Skeletal muscle tissue (tissue), 4 donors: Measurements from ENCODE around the gene EML2. TPM values are rescaled to one million over a fixed set of nuclear protein-coding genes. Genes with fewer than 3 reads are reported as not detected.

Source experiments
- H3K27ac ChIP-seq: one replicate; pipeline ENCODE4 v1.7.0; 2013; ENCODE audit warnings: mild to moderate bottlenecking, low read depth, low read length, inconsistent platforms
- H3K27me3 ChIP-seq, 3 donors: one replicate each; pipeline ENCODE4 v1.7.0; 2013; ENCODE audit warnings: low read length in 3 of 3; ENCODE audit not compliant: control insufficient read depth in 3 of 3, insufficient read depth in 3 of 3
- H3K36me3 ChIP-seq, 3 donors: one replicate each; pipeline ENCODE4 v1.7.0; 2013; ENCODE audit warnings: low read length in 3 of 3; ENCODE audit not compliant: control insufficient read depth in 3 of 3, insufficient read depth in 3 of 3
- H3K4me1 ChIP-seq, 3 donors: one replicate each; pipeline ENCODE4 v1.7.0; 2013; ENCODE audit warnings: low read length in 3 of 3, mild to moderate bottlenecking in 3 of 3; ENCODE audit not compliant: control insufficient read depth in 3 of 3, insufficient read depth in 3 of 3
- H3K4me3 ChIP-seq, 3 donors: one replicate each; pipeline ENCODE4 v1.7.0; 2013; ENCODE audit warnings: low read length in 3 of 3
- H3K9ac ChIP-seq, 3 donors: one replicate each; pipeline ENCODE4 v1.7.0; 2013; ENCODE audit warnings: low read length in 3 of 3, mild to moderate bottlenecking in 3 of 3, moderate library complexity in 2 of 3, low read depth in 1 of 3
- H3K9me3 ChIP-seq, 3 donors: one replicate each; pipeline ENCODE4 v1.7.0; 2013; ENCODE audit warnings: low read length in 3 of 3; ENCODE audit not compliant: control insufficient read depth in 3 of 3
- total RNA-seq: library from RNA; depleted of rRNA; stranded (reverse); fragments of >200 nt; gene quantifications from one replicate; pipeline ENCODE4 v1.2.3, GENCODE V29; 2014
- donor health status: Osteomylitis.

Gene EML2
- total RNA-seq, 1 donor from 2014 or later: 4.7 TPM

DNA sequence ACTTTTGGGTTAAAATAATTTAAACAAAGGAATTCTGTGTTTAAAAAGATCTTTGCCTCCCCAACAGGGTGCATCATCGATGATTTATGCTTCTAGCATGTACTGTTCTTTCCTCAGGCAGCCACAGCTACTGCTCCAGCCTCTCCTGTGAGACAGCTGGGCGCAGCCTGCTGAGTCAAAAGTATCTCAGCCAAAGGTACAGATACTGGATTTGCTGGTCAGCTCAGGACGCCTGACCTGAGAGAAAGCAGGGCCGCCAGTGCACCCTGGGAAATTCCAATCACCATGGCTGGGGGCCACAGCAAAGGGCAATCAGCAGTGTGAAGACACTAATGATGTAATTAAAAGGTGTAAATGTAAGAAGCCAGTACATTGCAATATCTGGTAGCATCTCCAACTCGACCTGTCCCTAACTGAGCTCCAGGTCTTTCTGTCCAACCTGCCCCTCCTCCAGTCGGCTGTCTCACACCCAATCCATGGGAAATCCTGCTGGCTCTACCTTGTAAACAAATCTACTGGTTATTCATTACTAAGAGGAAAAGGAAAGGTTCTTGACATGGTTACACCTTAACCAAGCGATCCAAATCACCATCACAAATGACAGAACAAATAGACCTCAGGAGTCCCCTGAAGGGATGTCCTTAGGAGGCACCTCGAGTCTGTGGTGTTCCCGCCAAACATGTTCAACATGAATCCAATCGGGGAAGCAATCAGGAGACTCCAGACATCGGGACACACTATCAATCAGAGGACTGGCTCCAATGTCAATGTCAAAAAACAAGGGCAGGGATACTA lies 61.9 kb downstream of the EML2 start:
- H3K36me3 ChIP-seq: no peaks in the 10 kb centered on the region
- H3K27me3 ChIP-seq: no peaks in the 10 kb centered on the region
- H3K9ac ChIP-seq: peak overlapping the region in 2 of 3 donors; percentile 43 to 51
- peak overlapping the region; percentile 66 for H3K27ac ChIP-seq
- H3K4me1 ChIP-seq: peaks cover 28 to 43% (median 31%) of the 10 kb centered on the region in 3 donors
- no peaks in the 10 kb centered on the region for H3K9me3 ChIP-seq
- H3K4me3 ChIP-seq: peak overlapping the region in 1 of 3 donors; percentile 22

DNA sequence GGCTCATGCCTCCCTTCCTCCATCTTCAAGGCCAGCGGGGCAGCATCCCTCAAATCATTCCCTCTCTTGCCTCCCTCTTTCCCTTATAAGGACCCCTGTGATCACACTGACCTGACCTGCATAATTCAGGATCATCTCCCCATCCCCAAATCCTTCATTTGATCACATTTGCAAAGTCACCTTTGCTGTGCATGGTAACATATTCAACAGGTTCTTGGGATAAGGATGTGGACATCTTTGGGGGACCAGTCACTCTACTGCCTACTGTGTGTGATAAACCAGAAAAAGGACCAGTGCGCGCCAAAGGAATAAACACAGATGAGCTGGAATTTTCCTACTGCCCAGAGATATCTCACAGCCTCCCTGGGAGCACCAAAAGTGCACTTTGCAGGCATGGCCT lies 62.5 kb downstream of the EML2 start:
- no peaks in the 10 kb centered on the region for H3K36me3 ChIP-seq
- H3K4me3 ChIP-seq: no peak overlapping the region
- no peaks in the 10 kb centered on the region for H3K9me3 ChIP-seq
- H3K9ac ChIP-seq: peak overlapping the region in 2 of 3 donors; percentile 43 to 51
- H3K27me3 ChIP-seq: no peaks in the 10 kb centered on the region
- peaks cover 28 to 43% (median 31%) of the 10 kb centered on the region in 3 donors for H3K4me1 ChIP-seq
- H3K27ac ChIP-seq: peak overlapping the region; percentile 66

DNA sequence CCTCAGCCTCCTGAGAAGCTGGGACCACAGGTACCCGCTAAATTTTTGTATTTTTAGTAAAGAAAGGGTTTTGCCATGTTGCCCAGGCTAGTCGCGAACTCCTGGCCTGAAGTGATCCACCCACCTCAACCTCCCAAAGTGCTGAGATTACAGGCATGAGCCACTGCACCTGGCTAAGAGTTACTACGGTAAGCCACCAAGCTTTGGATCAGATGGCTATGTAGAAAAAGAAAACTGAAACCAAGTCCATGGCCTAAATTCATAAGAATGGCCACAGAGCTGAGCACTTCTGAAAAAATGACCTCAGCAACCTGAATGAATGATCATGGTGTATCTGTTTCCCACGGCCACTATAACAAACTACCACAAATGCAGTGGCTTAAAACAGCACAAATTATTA lies 64.0 kb downstream of the EML2 start:
- H3K27ac ChIP-seq: peak overlapping the region; percentile 52
- H3K4me1 ChIP-seq: peaks cover 28 to 42% (median 32%) of the 10 kb centered on the region in 3 donors

DNA sequence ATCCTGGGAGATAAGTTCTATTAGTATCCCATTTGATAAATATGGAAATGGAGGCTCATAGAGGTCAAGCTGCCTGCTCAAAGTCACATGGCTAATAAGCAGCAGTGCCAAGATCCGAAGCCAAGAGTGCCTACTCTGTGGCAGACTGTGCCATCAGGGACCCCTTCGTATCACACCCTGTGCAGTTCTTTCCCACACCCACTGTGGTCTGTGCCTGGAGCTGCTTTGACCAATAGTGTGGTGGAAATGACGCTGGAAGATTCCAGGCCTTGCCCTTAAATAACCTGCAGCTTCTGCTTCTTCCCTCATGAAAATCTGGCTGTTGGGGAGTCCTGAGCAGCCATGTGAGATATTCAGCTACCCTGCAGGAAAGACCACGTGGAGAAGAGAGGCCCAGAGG lies 64.7 kb downstream of the EML2 start:
- Histone ChIP-seq H3K36me3 (no peaks in the 10 kb centered on the region), H3K27me3 (no peaks in the 10 kb centered on the region), H3K9ac (peak overlapping the region in 1 of 3 donors; percentile 28), H3K9me3 (no peaks in the 10 kb centered on the region), H3K27ac (peak overlapping the region; percentile 52), H3K4me1 (peaks cover 32 to 49% (median 38%) of the 10 kb centered on the region in 3 donors), H3K4me3 (peak overlapping the region in 2 of 3 donors; percentile 14 to 24)

More for the DNA sequence above, 64.0 kb downstream of the EML2 start:
- Histone ChIP-seq H3K9ac (peak overlapping the region in 1 of 3 donors; percentile 28), H3K27me3 (no peaks in the 10 kb centered on the region), H3K4me3 (no peak overlapping the region), H3K36me3 (no peaks in the 10 kb centered on the region), H3K9me3 (no peaks in the 10 kb centered on the region)

DNA sequence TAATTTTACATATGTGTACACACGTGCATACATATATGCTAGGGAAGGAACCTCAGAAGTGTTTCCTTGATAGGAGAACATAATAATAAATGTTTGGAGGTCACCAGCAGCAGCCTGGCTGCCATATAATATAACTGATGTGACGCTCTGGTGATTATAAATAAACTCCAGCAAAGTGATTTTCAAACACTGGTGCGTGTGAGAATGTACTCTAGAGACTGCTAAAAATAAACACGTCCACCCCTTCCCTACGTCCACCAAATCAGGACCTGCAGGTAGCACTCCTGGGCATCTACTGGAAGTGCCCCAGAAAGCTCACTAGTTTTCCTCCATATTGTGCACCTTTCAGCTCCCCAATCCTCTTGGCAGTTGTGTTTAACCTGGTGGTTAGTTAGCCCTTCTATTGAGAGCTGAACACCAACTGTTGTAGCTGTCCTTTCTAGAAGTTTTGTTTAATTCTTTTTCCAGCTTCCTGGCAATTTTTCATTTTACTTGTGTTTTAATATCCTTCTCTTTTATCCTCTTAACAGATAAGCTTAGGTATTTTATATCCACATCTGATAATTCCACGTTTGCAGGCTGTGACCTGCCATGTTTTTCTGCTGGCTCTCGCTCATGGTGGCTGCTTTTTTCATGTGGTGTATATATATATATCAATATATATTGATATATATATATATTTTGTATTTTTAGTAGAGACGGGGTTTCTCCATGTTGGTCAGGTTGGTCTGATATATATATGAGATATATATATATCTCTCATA lies 67.6 kb downstream of the EML2 start:
- Histone ChIP-seq H3K36me3 (peaks cover 0 to 3% (median 0%) of the 10 kb centered on the region in 3 donors), H3K4me3 (no peak overlapping the region), H3K4me1 (peaks cover 32 to 57% (median 35%) of the 10 kb centered on the region in 3 donors), H3K27ac (peak overlapping the region; percentile 69), H3K9ac (no peak overlapping the region), H3K9me3 (no peaks in the 10 kb centered on the region), H3K27me3 (no peaks in the 10 kb centered on the region)

DNA sequence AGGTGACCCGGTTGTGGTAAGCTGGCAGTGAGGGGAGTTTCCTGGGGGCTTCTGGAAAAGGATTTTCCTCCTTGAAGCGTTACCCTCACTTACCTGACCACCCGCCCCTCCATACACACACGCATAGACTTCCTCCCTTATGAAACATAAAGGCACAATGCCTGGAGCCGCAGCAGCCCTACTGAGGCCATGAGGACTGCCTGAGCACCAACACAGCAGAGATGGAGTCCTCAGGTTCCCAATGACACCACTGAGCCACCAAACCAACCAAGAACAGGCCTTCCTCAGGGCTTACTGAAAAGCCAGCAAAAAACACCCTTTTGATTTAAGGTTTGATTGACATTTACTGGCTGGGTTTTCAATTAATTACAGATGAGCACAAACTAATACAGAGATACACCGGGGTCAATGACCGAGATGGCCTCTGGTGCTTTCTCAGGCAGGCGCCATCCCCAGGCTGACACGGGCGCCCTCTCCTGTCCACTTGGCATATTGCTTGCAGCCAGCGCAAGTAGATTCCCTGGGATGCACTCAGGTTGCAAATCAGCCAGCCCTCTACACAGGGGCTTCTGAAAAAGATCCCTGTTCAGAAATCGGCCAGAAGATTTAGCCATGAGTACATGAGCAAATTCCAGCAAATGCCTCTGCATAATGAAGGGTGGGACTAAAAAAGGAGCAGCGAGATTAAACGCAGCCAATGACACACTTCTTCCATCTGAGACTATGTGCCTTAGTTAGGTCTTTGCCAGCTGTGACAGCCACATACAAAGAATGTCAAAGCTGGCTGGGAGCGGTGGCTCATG lies 69.4 kb downstream of the EML2 start:
- Histone ChIP-seq H3K27ac (peak overlapping the region; percentile 86), H3K9ac (peak overlapping the region in 1 of 3 donors; percentile 33), H3K36me3 (peaks cover 0 to 3% (median 0%) of the 10 kb centered on the region in 3 donors), H3K4me1 (peaks cover 25 to 44% (median 26%) of the 10 kb centered on the region in 3 donors), H3K27me3 (no peaks in the 10 kb centered on the region), H3K4me3 (no peak overlapping the region), H3K9me3 (no peaks in the 10 kb centered on the region)

DNA sequence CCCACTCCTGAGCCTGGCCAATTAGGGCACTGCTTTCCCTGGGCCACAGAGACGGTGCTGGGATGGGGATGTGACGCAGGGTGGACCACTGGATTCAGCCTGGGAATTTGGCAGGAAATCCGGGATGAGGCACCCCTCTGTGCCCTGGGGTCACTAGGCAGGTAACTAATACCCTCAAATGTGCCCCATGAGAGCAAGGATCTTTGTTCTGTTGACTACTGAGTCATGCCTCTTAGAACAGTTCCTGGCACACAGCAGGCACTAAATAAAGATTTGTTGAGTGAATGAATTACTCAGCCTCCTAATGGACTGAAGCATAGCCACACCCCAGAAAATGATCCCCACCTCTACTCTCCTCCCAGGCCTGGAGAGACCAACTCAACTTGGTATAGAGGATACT lies 70.5 kb downstream of the EML2 start:
- peaks cover 0 to 3% (median 0%) of the 10 kb centered on the region in 3 donors for H3K36me3 ChIP-seq
- H3K27me3 ChIP-seq: no peaks in the 10 kb centered on the region
- H3K4me3 ChIP-seq: peak overlapping the region in 2 of 3 donors; percentile 24 to 45
- H3K4me1 ChIP-seq: peaks cover 20 to 38% (median 20%) of the 10 kb centered on the region in 3 donors
- H3K9ac ChIP-seq: peak overlapping the region in 2 of 3 donors; percentile 68 to 70
- H3K9me3 ChIP-seq: no peaks in the 10 kb centered on the region
- H3K27ac ChIP-seq: peak overlapping the region; percentile 86

DNA sequence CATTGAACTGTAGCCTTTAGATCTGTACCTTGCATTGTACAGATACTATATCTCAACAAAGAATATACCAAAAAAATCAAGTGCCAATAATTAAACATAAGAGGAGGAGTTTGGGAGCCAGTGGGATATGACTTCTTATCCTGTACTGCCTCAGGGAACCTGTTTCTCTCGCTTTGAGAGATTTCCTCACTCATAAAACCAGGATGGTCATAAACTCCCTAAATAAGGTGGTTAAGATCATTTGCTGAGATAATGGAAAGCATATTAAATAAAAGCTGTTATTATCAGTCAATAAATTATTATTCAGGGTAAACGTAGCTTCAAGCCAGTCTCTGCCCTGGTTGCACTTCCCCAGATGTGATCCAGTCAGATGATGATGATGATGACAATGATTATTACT lies 71.6 kb downstream of the EML2 start:
- peak overlapping the region; percentile 31 for H3K27ac ChIP-seq

DNA sequence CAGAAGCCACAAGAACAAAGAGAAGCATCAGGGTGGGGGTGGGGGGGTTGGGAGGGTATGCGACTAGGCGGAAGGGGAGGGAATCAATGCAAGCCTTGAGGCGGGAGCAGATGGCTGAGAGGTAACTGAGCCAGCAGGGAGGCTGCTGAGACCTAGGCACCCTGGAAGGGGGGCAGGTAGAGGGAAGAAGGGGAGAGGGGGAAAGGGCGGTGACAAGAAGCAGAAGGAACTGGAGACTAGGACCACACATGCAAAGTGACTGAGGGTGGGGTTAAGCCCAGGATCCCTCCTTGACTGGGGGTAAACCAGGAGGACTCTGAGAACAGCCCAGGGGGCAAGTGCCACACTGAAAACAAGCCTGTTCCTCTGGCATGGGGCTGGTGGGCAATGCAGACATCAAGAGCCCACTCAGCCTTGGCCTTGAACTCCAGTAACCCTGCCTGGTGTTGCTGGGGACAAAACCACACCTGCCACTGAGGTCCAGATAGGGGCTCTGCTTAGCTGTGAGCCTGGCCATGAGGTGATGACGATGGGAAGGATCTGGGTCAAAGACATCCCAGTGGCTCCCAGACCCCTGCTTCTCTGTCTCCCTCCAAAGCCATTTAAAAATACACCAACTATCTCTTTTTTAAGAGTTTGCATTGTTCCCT lies 74.9 kb downstream of the EML2 start:
- H3K9me3 ChIP-seq: no peaks in the 10 kb centered on the region

More for the DNA sequence above, 71.6 kb downstream of the EML2 start:
- Histone ChIP-seq H3K27me3 (no peaks in the 10 kb centered on the region), H3K4me1 (peaks cover 16 to 31% (median 20%) of the 10 kb centered on the region in 3 donors), H3K36me3 (peaks cover 0 to 3% (median 0%) of the 10 kb centered on the region in 3 donors), H3K4me3 (no peak overlapping the region), H3K9ac (no peak overlapping the region), H3K9me3 (no peaks in the 10 kb centered on the region)

More for the DNA sequence above, 74.9 kb downstream of the EML2 start:
- H3K9ac ChIP-seq: no peak overlapping the region
- peaks cover 0 to 3% (median 0%) of the 10 kb centered on the region in 3 donors for H3K36me3 ChIP-seq
- H3K27ac ChIP-seq: no peak overlapping the region
- H3K4me1 ChIP-seq: peaks cover 10 to 18% (median 11%) of the 10 kb centered on the region in 3 donors
- no peaks in the 10 kb centered on the region for H3K27me3 ChIP-seq
- no peak overlapping the region for H3K4me3 ChIP-seq
